NCI-H226 (cell line): ENCODE measurements around the gene GMPPB.
"Not testable (repeated sequence)": the region's sequence is repeated elsewhere in the genome, so short reads cannot be mapped to it uniquely, and the experiment has no call there.

Experiments
- DNase-seq: peaks from one replicate; pipeline ENCODE4 v3.0.0-alpha.2; 2015

Gene GMPPB

DNA sequence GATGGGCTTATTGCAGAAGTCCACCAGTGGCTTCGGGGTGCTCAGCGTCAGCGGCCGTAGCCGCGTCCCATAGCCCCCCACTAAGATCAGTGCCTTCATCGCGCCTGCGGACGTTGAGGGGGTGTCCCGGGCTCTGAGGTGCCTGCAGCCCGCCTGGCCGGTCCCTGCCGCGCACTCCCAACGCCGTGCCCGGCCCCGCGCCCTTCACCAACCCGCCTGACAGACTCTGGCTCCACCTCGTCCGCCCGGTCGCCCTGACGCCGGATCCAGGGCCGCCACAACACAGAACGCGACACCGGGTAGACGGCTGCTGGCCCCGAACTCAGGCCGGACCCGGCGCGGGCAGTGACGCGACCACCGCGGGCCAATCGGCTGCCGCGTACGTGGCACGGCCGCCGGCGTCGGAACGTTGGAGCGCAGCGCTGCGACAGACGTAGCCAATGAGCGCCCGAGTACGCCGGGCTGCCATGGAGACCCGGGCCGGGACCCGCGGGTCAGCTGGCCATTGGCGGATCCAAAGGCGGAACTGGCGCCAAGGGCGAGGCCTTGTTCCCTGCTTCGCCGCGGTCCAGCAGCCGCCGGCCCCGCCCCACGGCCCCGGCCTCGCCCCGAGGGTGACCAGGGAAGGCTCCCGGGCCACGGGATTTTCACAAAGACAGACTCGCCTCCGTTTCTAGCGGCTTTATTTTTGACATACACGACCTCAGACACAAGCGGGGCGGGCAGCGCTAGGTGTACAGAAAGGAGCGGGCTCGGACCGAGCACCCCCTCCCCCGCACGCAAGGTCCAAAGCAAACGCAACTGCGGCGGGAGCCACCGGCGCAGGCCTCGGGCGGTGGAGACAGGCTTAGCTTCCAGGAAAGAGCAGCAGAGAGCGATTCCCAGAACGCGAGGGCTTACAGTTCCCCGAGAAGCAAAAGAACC lies at the start of gene GMPPB:
Gene GMPPB (minus strand): TSS at position 324 of the 924 bp plus-strand sequence. CDS start 225 bp downstream, at position 99.
- peak; percentile 98 for DNase-seq

DNA sequence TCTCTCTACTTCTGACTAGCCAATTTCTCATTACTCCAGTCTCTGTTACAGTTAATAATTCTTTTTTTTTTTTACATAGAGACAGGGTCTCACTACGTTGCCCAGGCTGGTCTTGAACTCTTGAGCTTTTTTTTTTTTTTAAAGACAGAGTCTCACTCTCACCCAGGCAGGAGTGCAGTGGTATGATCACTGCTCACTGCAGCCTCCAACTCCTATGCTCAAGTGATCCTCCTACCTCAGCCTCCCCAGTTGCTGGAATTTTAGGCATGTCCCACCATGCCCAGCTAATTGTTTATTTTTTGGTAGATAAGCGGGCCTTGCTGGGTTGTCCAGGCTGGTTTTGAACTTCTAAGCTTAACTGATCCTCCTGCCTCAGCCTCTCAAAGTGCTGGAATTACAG lies 49.0 kb upstream of the GMPPB start:
- no peak for DNase-seq

DNA sequence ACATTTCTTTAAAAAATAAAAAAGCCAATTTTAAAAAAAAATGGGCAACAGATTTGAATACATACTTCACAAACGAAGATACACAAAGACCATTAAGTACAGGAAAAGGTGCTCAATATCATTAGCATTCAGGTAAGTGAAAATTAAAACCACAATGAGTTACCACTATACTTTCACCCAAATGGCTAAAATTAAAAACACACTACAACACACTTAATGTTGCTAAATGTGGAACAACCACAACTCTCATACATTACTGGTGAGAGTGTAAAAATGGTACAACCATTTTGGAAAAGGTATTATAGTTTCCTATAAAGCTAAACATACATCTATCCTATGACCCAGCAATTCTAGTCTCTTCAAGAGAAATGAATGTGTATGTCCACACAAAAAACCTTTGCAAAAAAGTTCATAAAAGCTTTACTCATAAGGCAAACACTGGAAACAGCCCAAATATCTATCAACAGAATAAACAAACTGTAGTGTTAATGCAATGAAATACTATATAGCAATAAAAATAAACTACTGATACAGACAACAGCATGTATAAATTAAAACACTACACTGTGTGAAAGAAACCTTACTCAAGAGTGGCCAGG lies 47.7 kb upstream of the GMPPB start:
- no peak for DNase-seq

DNA sequence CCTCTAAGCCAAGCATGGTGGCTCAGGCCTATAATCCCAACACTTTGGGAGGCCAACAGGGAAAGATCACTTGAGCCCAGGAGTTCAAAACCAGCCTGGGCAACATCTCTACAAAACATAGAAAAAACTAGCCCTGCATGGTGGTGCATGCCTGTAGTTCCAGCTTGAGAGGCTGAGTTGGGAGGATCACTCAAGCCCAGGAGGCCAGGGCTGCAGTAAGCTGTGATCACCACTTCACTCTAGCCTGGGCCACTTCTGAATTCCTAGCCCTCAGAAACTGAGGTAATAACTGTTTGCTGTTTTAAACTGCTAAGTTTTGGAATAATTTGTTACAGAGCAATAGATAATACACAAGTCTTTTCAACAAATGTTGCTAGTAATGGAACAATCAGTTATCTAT lies 46.2 kb upstream of the GMPPB start:
- no peak for DNase-seq

- no peak for DNase-seq
Observed at GRCh38 chr3:49769286-49769915, 45.6 kb upstream of the GMPPB start.

DNA sequence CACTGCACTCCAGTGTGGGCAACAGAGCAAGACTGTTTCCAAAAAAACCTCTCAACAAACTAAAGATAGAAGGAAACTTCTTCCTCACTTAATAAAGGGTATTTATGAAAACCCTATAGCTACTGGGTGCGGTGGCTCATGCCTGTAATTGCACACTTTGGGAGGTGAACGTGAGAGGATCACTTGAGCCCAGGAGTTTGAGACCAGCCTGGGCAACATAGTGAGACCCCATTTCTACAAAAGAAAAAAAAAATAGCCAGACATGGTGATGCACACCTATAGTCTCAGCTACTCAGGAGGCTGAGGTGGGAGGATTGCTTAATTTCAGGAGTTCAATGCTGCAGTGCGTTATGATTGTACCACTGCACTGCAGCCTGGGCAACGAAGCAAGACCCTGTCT lies 40.2 kb upstream of the GMPPB start:
- no peak for DNase-seq

DNA sequence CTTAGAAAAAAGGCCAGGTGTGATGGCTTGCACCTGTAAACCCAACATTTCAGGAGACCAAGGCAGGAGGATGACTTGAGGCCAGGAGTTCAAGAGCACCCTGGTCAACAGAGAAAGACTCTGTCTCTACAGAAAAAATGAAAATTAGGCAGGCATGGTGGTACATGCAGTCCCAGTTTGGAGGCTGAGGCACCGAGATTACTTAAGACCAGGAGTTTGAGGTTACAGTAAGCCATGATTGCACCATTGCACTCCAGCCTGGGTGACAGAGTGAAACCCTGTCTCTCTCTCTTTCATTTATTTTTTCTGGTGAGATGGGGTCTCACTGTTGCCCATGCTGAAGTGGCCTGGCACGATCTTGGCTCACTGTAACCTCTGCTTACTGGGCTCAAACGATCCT lies 37.9 kb upstream of the GMPPB start:
- DNase-seq, result no peak

DNA sequence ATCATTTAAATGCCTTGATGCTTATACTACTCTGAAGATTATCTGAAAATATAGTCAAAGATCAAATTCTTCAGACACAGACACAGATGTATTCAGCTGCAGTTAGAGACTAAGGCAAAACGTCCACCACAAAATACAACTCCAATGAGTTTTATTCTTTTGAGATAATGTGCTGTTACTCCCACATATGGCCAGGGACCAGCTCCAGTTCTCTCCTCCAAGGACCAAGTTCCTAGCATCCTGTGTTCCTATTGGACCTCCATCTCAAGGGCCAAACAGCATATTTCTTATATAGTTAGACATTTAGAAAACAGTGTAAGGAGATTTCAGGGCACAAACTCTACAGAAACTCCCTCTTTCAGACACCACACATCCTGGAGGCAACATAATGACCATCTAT lies 35.5 kb upstream of the GMPPB start:
- DNase-seq, result peak; percentile 64

GRCh38 chr3:49757197-49757596 lies 33.4 kb upstream of the GMPPB start:
- DNase-seq, result no peak

DNA sequence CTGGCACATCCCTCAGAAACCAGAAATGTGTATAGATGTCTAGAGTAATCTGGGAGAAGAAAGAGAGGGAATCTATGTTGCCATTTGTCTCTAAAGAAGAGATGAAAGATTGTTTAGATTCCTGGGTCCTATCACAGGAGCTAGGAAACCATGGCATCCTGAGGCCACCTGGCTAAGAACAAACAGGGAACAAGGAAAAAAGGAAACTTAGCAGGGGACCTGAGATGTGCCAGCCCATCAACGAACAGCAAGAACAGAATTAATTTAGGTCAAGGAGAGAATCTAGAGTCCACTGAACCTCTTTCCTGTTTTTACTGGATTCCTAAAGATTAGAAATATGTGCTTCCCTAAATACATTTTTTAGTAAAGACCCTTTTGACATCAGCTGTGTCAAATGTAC lies 32.3 kb upstream of the GMPPB start:
- DNase-seq, result no peak

GRCh38 chr3:49754536-49754935 lies 30.8 kb upstream of the GMPPB start:
- DNase-seq, result no peak

- DNase-seq, result no peak
Observed at GRCh38 chr3:49751501-49751900, 27.8 kb upstream of the GMPPB start.

- DNase-seq, result peak; percentile 8
Observed at GRCh38 chr3:49750056-49750455, 26.3 kb upstream of the GMPPB start.

DNA sequence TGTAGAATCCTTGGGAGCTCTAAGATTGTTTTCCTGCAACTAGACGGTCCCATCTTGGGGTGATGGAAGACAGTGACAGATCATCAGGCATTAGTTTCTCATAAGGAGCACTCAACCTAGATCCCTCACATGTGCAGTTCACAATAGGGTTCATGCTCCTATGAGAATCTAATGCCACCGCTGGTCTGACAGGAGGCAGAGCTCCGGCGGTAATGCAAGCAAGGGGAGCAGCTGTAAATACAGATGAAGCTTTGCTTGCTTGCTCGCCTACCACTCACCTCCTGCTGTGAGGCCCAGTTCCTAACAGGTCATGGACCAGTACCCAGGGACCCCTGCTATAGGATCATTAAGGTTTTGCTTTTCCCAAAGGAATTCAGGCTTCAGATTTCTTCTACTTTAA lies 25.1 kb upstream of the GMPPB start:
- DNase-seq, result not testable (repeated sequence)

DNA sequence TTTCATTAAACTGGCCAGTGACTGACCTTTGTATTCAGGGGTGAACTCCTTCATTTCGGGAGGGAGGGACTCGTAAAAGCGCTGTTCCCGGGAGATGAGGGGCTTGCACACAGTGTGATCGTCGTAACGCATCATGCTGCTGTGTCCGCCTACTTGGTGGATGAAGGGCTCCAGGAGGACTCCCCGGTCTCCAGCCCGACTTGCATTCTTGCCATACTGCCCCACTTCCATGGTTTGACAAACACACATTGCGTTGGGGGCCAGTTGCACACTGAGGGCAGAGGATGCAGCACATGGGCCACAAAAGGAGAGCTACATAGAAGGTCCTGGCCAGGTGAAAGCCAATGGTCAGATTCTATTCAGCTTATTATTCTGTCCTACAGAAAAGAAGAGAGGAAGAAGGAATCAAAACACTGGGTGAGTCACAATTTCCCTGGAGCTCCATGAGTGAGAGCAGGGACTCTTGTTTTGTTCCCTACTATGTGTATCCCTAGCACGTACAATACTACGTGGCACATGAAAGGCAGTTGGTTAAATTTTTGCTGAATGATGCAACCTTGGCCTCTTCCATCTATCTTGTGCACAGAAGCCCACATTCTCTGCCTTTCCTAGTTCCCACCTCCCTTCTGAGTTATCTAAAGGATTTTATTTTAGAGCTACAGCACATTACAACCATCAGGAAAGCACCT lies 24.2 kb upstream of the GMPPB start:
- peak; percentile 70 for DNase-seq

DNA sequence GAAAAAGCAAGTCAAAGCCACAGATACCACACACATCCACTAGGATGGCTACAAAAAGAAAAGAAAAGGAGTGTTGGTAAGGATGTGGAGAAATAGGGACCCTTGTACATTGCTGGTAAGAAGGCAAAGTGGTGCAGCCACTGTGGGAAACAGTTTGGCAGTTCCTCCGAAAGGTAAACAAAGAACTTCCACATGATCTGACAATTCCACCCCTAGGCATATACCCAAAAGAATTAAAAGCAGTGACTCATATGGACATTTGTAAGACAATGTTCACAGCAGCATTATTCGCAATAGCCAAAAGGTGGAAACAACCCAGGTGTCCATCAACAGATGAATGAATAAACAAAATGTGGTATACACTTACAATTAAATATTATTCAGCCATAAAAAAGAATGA lies 22.2 kb upstream of the GMPPB start:
- DNase-seq, result peak; percentile 9

DNA sequence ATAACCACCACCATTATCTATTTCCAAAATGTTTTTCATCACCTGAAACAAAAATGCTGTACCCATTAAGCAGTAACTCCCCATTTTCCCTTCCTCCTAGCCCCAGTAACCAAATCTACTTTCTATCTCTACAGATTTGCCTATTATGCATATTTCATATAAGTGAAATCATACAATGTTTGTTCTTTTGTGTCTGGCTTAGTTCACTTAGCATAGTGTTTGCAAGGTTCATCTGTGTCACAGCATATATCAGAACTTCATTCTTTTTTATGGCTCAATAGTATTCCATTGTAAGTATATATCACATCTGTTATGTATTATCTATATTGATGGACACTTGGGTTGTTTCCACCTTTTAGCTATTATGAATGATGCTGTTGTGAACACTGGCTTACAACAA lies 16.7 kb upstream of the GMPPB start:
- no peak for DNase-seq

DNA sequence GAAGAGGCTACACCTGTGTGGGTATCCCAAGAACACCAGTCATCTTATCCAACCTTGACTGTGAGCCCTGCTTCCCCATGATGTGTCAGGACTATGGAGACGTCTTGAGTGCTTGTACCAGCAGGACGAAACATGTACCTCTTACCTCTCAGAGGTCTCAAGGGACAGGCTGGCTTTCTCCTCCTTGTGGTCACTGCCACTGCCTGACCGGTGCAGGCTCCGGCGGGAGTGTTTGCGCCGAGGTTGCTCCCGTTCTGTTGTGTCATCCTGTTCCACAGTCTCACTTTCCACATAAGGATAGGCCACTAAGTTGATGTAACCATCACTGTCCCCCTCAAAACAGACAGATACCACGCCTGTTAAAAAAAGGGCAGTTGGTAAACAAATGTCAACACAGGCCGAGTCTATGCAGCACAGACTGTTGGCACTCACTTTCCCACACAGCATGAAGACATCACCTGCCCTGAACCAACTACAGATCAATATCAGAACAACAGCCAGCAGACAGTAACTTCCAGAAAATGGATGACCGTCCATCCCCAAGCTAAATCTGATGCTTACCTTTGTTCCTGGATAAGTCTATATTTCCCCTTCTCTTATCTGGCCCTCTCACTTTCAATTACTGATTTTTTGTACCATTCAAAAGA lies 14.4 kb upstream of the GMPPB start:
- DNase-seq, result no peak

GRCh38 chr3:49734752-49735151 lies 11.0 kb upstream of the GMPPB start:
- DNase-seq, result no peak

- DNase-seq, result no peak
Observed at GRCh38 chr3:49733551-49733950, 9.8 kb upstream of the GMPPB start.

GRCh38 chr3:49732597-49732996 lies 8.8 kb upstream of the GMPPB start:
- no peak for DNase-seq

- DNase-seq, result no peak
Observed at GRCh38 chr3:49729966-49730609, 6.3 kb upstream of the GMPPB start.
